K562 (cell line): Measurements from ENCODE around the gene HTR2B. TPM values are rescaled to one million over a fixed set of nuclear protein-coding genes. Genes with fewer than 3 reads are reported as not detected.

Source experiments
- ATAC-seq: fragments of 200-7000 bp; cut with Tn5 transposase; 3 replicates; pipeline ENCODE4 v1.9.1; 2020; ENCODE audit warnings: moderate library complexity
- BruUV-seq: library from RNA; stranded (reverse); fragments of 400-500 nt; replicated peaks from 2 replicates; lab custom pipeline; 2021; lab: Mats Ljungman, UMichigan
- CTCF ChIA-PET: fragments of 300-600 bp; formaldehyde crosslinking; extraction: SDS; loops from one replicate; lab custom pipeline; 2021; ENCODE audit warnings: low intra/inter-chr PET ratio; lab: Yijun Ruan, JAX
- POLR2A ChIA-PET: fragments of 300-600, 350-650 bp; sonication (Branson Sonifier 250); formaldehyde crosslinking; extraction: SDS; loops from one replicate; lab custom pipeline; 2021; ENCODE audit warnings: antibody characterized with exemption, inconsistent platforms; lab: Yijun Ruan, JAX
- DNase-seq, 4 experiments: peaks; one replicate each; pipeline versions ENCODE4 v3.0.0 to v3.0.0-alpha.2; 2011 to 2018; ENCODE audit warnings: low spot score in 3 of 4, mixed read lengths in 3 of 4; ENCODE audit errors: extremely low read depth in 1 of 4
- FAIRE-seq: peaks from 2 replicates; lab custom pipeline; 2011; peaks lifted over from hg19 to GRCh38; lab: Jason Lieb, UNC
- H2AFZ ChIP-seq: 2 replicates; pipeline ENCODE4 v1.6.0; 2011; ENCODE audit warnings: low read depth, low read length, control low read depth, inconsistent platforms
- H3K27ac ChIP-seq: fragments of 200-600 bp; 3 replicates; pipeline ENCODE4 v1.8.0; 2011; ENCODE audit warnings: low read depth, mild to moderate bottlenecking, control low read depth, inconsistent platforms, low read length, moderate library complexity, mixed read lengths; ENCODE audit errors: extremely low read depth
- H3K27me3 ChIP-seq, 2 experiments: fragments of 300-600 bp in 1 of 2; 2 replicates in 1 of 2; 3 replicates in 1 of 2; pipeline versions ENCODE4 v1.6.0 to v1.8.0; 2011; ENCODE audit warnings: inconsistent platforms in 2 of 2, low read length in 2 of 2, mild to moderate bottlenecking in 1 of 2, mixed read lengths in 1 of 2, moderate library complexity in 1 of 2; ENCODE audit not compliant: control insufficient read depth in 2 of 2, insufficient read depth in 2 of 2
- H3K36me3 ChIP-seq: fragments of 300-600 bp; 3 replicates; pipeline ENCODE4 v1.8.0; 2011; ENCODE audit warnings: mild to moderate bottlenecking, low read length, inconsistent platforms; ENCODE audit not compliant: control insufficient read depth, insufficient read depth
- H3K4me1 ChIP-seq, 2 experiments: fragments of 200-600 bp in 1 of 2; replicated peaks in 1 of 2; 2 replicates in 1 of 2; 3 replicates in 1 of 2; pipeline versions ENCODE4 v1.5.1 to v1.8.0; 2011; ENCODE audit warnings: inconsistent platforms in 2 of 2, low read length in 2 of 2, mild to moderate bottlenecking in 1 of 2, mixed read lengths in 1 of 2, moderate library complexity in 1 of 2; ENCODE audit not compliant: control insufficient read depth in 2 of 2, insufficient read depth in 2 of 2
- H3K4me2 ChIP-seq: 2 replicates; pipeline ENCODE4 v1.6.1; 2011; ENCODE audit warnings: low read length, control low read depth, inconsistent platforms, mixed read lengths; ENCODE audit not compliant: insufficient read depth
- H3K4me3 ChIP-seq: fragments of 200-600 bp; sonication (generic), shearing (Covaris generic); 2 replicates; pipeline ENCODE4 v1.5.1; 2016; ENCODE audit warnings: control low read depth, inconsistent platforms
- H3K79me2 ChIP-seq: fragments of 200-600 bp; 3 replicates; pipeline ENCODE4 v1.8.0; 2011; ENCODE audit warnings: low read length, inconsistent platforms; ENCODE audit not compliant: control insufficient read depth, insufficient read depth
- H3K9ac ChIP-seq, 2 experiments: 2 replicates each; pipeline versions ENCODE4 v1.6.0 to v1.6.1; 2011; ENCODE audit warnings: low read depth in 2 of 2, low read length in 2 of 2, control low read depth in 1 of 2, inconsistent platforms in 1 of 2, mild to moderate bottlenecking in 1 of 2, mixed read lengths in 1 of 2; ENCODE audit not compliant: insufficient read depth in 1 of 2
- H3K9me1 ChIP-seq: one replicate; pipeline ENCODE4 v1.6.0; 2011; ENCODE audit warnings: inconsistent platforms, mild to moderate bottlenecking, low read length, moderate library complexity; ENCODE audit not compliant: control insufficient read depth, insufficient read depth
- H3K9me3 ChIP-seq: replicated peaks from 2 replicates; pipeline ENCODE4 v1.5.1; 2011; ENCODE audit warnings: low read depth, low read length, inconsistent platforms; ENCODE audit not compliant: control insufficient read depth, insufficient read depth
- H4K20me1 ChIP-seq: replicated peaks from 2 replicates; pipeline ENCODE4 v1.6.1; 2011; ENCODE audit warnings: low read length, inconsistent platforms, mixed read lengths; ENCODE audit not compliant: control insufficient read depth, insufficient read depth
- CSDE1 ChIP-seq, 2 experiments: fragments of 450-650 bp; IDR thresholded peaks; 2 replicates each; pipeline ENCODE4 v1.6.1; 2016; ENCODE audit warnings: mild to moderate bottlenecking in 1 of 2
- MYC ChIP-seq, 2 experiments: fragments of 250-450 bp in 1 of 2; sonication (Bioruptor Pico) in 1 of 2; IDR thresholded peaks; 2 replicates each; pipeline versions ENCODE4 v1.5.1 to v1.6.1; 2012 to 2021; ENCODE audit warnings: low read depth in 2 of 2, borderline replicate concordance in 1 of 2, improper control_type of control experiment in 1 of 2, low read length in 1 of 2, mild to moderate bottlenecking in 1 of 2, moderate library complexity in 1 of 2
- NR1H2 ChIP-seq: sonication (generic); formaldehyde crosslinking; IDR thresholded peaks from 2 replicates; pipeline ENCODE4 v1.4.0; 2020; ENCODE audit warnings: mild to moderate bottlenecking, missing genetic modification reagents
- ZFP30 ChIP-seq: fragments of 250-450 bp; sonication (Bioruptor Pico); IDR thresholded peaks from 2 replicates; pipeline ENCODE4 v1.8.0; 2022; ENCODE audit warnings: moderate library complexity, mild to moderate bottlenecking, inconsistent platforms, borderline replicate concordance
- ZNF174 ChIP-seq: fragments of 250-450 bp; sonication (Bioruptor Pico); IDR thresholded peaks from 2 replicates; pipeline ENCODE4 v1.4.0; 2020; ENCODE audit warnings: mild to moderate bottlenecking
- ZNF212 ChIP-seq: fragments of 450-650 bp; formaldehyde crosslinking; IDR thresholded peaks from 2 replicates; pipeline ENCODE4 v1.4.0; 2020; ENCODE audit warnings: mild to moderate bottlenecking
- WGBS: fragments of 100-300 bp; shearing (Covaris generic); methylation state at CpG from one replicate; pipeline ENCODE4 v1.1.6; 2016; ENCODE audit warnings: low coverage, mixed read lengths; ENCODE audit not compliant: insufficient coverage; ENCODE audit errors: missing lambda C conversion rate; 5-methylcytosine and 5-hydroxymethylcytosine counted together
- in situ Hi-C: fragments of 300-500 bp; cut with MboI; formaldehyde crosslinking; loops from 4 replicates; pipeline ENCODE4 v1.15.0; 2018; ENCODE audit warnings: inconsistent platforms, mixed read lengths
- intact Hi-C: fragments of 100-400 bp; cut with micrococcal nuclease; formaldehyde crosslinking; loops from 2 replicates; pipeline ENCODE4 v1.14.2; 2022
- polyA plus RNA-seq, 8 experiments: library from polyadenylated mRNA; depleted of rRNA in 4 of 8; stranded (reverse) in 5 of 8; unstranded in 3 of 8; fragments of >200 nt; fragmentation: Nextera tagmentation in 2 of 8; fragmentation: Illumina TruSeq in 1 of 8; extraction: Ambion mirVana in 2 of 8; extraction: Trizol in 1 of 8; gene quantifications; 2 replicates each; pipeline versions ENCODE4 v1.2.1 to v1.2.3, GENCODE V29; 2011 to 2014; ENCODE audit warnings: inconsistent platforms in 1 of 8, missing spikeins in 1 of 8
- total RNA-seq, 7 experiments: library from RNA; depleted of rRNA in 6 of 7; stranded (reverse); fragments of >200 nt in 6 of 7; fragmentation: Illumina TruSeq in 2 of 7; extraction: Trizol in 2 of 7; gene quantifications; 2 replicates each; pipeline versions ENCODE4 v1.2.1 to v1.2.3, GENCODE V29; 2011 to 2021; ENCODE audit warnings: low replicate concordance in 1 of 7
- TF ChIP-seq, protein P1 (sequence below), 2 experiments: fragments of 450-650 bp; formaldehyde crosslinking in 1 of 2; IDR thresholded peaks; 2 replicates each; pipeline versions ENCODE4 v1.4.0 to v1.6.1; 2014 to 2020; ENCODE audit warnings: mild to moderate bottlenecking in 2 of 2, borderline replicate concordance in 1 of 2, low read depth in 1 of 2
- TF ChIP-seq, protein P2 (sequence below): sonication (generic); formaldehyde crosslinking; IDR thresholded peaks from 2 replicates; pipeline ENCODE4 v1.8.1; 2023; ENCODE audit warnings: mild to moderate bottlenecking, missing genetic modification reagents

Gene HTR2B
- total and polyA plus RNA-seq, 9 of the 15 experiments (the other 6 are each of a cell fraction or from before 2014, with no cell fraction given): not detected

DNA sequence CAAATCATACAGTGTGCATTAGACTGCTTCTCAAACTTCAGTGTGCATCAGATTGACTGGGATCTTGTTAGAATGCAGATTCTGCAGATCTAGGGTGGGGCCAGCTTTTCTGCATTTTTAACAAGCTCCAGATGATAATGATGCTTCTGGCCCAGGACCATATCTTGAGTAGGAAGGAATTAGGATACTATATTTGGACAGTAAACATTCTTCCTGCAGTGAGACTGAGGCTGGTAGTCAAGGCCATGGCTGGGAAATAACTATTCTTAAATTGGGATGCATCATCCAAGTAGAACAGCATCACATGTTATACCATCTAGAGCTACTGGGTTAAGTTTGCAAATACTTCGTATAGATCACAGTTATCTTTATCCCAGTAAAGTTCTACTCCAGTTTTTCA, 45.2 kb upstream of the HTR2B start (continued):
- TF ChIP-seq, protein P1, sequence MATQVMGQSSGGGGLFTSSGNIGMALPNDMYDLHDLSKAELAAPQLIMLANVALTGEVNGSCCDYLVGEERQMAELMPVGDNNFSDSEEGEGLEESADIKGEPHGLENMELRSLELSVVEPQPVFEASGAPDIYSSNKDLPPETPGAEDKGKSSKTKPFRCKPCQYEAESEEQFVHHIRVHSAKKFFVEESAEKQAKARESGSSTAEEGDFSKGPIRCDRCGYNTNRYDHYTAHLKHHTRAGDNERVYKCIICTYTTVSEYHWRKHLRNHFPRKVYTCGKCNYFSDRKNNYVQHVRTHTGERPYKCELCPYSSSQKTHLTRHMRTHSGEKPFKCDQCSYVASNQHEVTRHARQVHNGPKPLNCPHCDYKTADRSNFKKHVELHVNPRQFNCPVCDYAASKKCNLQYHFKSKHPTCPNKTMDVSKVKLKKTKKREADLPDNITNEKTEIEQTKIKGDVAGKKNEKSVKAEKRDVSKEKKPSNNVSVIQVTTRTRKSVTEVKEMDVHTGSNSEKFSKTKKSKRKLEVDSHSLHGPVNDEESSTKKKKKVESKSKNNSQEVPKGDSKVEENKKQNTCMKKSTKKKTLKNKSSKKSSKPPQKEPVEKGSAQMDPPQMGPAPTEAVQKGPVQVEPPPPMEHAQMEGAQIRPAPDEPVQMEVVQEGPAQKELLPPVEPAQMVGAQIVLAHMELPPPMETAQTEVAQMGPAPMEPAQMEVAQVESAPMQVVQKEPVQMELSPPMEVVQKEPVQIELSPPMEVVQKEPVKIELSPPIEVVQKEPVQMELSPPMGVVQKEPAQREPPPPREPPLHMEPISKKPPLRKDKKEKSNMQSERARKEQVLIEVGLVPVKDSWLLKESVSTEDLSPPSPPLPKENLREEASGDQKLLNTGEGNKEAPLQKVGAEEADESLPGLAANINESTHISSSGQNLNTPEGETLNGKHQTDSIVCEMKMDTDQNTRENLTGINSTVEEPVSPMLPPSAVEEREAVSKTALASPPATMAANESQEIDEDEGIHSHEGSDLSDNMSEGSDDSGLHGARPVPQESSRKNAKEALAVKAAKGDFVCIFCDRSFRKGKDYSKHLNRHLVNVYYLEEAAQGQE (IDR thresholded peaks at IDR 0.05; ENCODE audit: borderline replicate concordance): no peak
- TF ChIP-seq, protein P1 (CRISPR knock-in tag; IDR thresholded peaks at IDR 0.05; ENCODE audit: low read depth): no peak
- TF ChIP-seq ZNF212: no peak
- TF ChIP-seq, all 486 proteins: peak for 0

DNA sequence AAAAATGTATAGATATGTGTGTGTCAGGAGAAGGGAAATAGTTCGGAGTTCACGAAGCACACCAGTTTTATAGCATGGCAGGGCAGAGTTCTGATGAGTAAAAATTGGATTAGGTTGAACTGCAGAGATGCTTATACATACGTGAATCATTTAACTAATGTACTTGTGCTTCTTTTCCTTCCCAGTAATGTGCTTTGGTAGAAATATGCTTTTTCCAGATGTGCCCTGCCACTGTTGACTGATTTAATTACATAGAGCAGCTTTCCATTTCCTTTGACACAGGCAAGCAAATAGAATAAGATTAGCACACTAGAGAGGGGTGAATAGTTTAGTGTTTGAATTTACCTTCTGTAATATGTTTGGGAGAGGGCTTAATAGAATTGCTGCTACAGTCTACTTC, 44.6 kb upstream of the HTR2B start:
- DNase-seq (no peak), FAIRE-seq (no peak), ATAC-seq (no peak)
- WGBS: 93% methylated on average over 3 of the region's 3 CpGs
- Histone ChIP-seq H3K9me3 (no peaks in the 10 kb centered on the region), H3K4me2 (no peak overlapping the region), H3K9ac (no peak overlapping the region), H3K27me3 (no peaks in the 10 kb centered on the region), H3K27ac (no peak overlapping the region), H3K36me3 (peaks cover 92% of the 10 kb centered on the region), H3K9me1 (no peaks in the 10 kb centered on the region), H3K4me1 (no peaks in the 10 kb centered on the region), H4K20me1 (no peaks in the 10 kb centered on the region), H3K79me2 (no peaks in the 10 kb centered on the region), H3K4me3 (no peak overlapping the region), H2AFZ (no peak overlapping the region)
- POLR2A ChIA-PET: no interaction called here
- intact Hi-C loops (no loop called here), in situ Hi-C loops (no loop called here)
- CTCF ChIA-PET: no interaction called here
- BruUV-seq: no TSS peak
- TF ChIP-seq MYC (IDR thresholded peaks at IDR 0.05; ENCODE audit: low read depth, low read length): no peak
- no peak for TF ChIP-seq MYC (CRISPR knock-in tag; IDR thresholded peaks at IDR 0.05; ENCODE audit: borderline replicate concordance, low read depth)
- TF ChIP-seq ZFP30: no peak
- no peak for TF ChIP-seq CSDE1 (IDR thresholded peaks at IDR 0.05)
- no peak for TF ChIP-seq ZNF174
- TF ChIP-seq, protein P2, sequence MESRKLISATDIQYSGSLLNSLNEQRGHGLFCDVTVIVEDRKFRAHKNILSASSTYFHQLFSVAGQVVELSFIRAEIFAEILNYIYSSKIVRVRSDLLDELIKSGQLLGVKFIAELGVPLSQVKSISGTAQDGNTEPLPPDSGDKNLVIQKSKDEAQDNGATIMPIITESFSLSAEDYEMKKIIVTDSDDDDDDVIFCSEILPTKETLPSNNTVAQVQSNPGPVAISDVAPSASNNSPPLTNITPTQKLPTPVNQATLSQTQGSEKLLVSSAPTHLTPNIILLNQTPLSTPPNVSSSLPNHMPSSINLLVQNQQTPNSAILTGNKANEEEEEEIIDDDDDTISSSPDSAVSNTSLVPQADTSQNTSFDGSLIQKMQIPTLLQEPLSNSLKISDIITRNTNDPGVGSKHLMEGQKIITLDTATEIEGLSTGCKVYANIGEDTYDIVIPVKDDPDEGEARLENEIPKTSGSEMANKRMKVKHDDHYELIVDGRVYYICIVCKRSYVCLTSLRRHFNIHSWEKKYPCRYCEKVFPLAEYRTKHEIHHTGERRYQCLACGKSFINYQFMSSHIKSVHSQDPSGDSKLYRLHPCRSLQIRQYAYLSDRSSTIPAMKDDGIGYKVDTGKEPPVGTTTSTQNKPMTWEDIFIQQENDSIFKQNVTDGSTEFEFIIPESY (CRISPR knock-in tag): no peak
- no peak for TF ChIP-seq NR1H2
